ENCODE results near the gene SPDL1.

Gene SPDL1

GRCh38 chr5:169634606-169635005 is 51.0 kb downstream of the SPDL1 start:
- FAIRE-seq: no peak

GRCh38 chr5:169635936-169636335 is 52.4 kb downstream of the SPDL1 start:
- FAIRE-seq: no peak

- FAIRE-seq: no peak
These were observed 53.0 kb downstream of the SPDL1 start for GRCh38 chr5:169636477-169637084.

- FAIRE-seq: no peak
These were observed 53.5 kb downstream of the SPDL1 start, which contains the start of gene DOCK2 for GRCh38 chr5:169637085-169637548. Gene DOCK2 (plus strand): TSS chr5:169637275. CDS start chr5:169637327, 52 bp downstream.

GRCh38 chr5:169637549-169638121 is 54.1 kb downstream of the SPDL1 start:
- FAIRE-seq: no peak

GRCh38 chr5:169641253-169641652 is 57.7 kb downstream of the SPDL1 start:
- no peak for FAIRE-seq

GRCh38 chr5:169646856-169647255 is 63.3 kb downstream of the SPDL1 start:
- no peak for FAIRE-seq

GRCh38 chr5:169647566-169647965 is 64.0 kb downstream of the SPDL1 start:
- FAIRE-seq: no peak

GRCh38 chr5:169648725-169649310 is 65.2 kb downstream of the SPDL1 start:
- FAIRE-seq: no peak

- no peak for FAIRE-seq
These were observed 65.9 kb downstream of the SPDL1 start for GRCh38 chr5:169649486-169649885.

GRCh38 chr5:169650701-169651331 is 67.2 kb downstream of the SPDL1 start:
- no peak for FAIRE-seq

- FAIRE-seq: no peak
These were observed 68.0 kb downstream of the SPDL1 start for GRCh38 chr5:169651526-169651925.

- no peak for FAIRE-seq
These were observed 68.5 kb downstream of the SPDL1 start for GRCh38 chr5:169652057-169652456.

GRCh38 chr5:169653091-169653490 is 69.5 kb downstream of the SPDL1 start:
- no peak for FAIRE-seq

Measured in TTC549 (cell line).